GM23338 (cell line): ENCODE measurements around the gene KRTAP5-2.
A peak's percentile ranks its signal among the peaks of the same experiment; 100 is the strongest.

ENCODE experiments used
- CREB1 ChIP-seq: fragments of 250-450 bp; sonication (Bioruptor Pico); IDR thresholded peaks from 2 replicates; pipeline ENCODE4 v1.5.0; 2020; ENCODE audit warnings: low read depth, mild to moderate bottlenecking, moderate library complexity
- CTCF ChIP-seq, 2 experiments: fragments of 200-600 bp in 1 of 2; sonication (generic) in 1 of 2; conservative IDR thresholded peaks; 2 replicates each; pipeline versions ENCODE4 v1.5.1 to v1.6.1; 2016 to 2017; ENCODE audit warnings: antibody characterized with exemption in 2 of 2, low read depth in 2 of 2, mild to moderate bottlenecking in 2 of 2, moderate library complexity in 1 of 2
- EZH2 ChIP-seq: fragments of 200-600 bp; sonication (generic); IDR thresholded peaks from one replicate; pipeline ENCODE4 v1.8.0; 2017; ENCODE audit warnings: antibody characterized with exemption, mild to moderate bottlenecking, low read depth; ENCODE audit not compliant: unreplicated experiment
- POLR2AphosphoS5 ChIP-seq: IDR thresholded peaks from 2 replicates; pipeline ENCODE4 v1.6.1; 2016; ENCODE audit warnings: antibody characterized with exemption, low read depth

- 0 out of 4 replicates have a peak, but pooled peaks of 1 of the 2 experiments have one; percentile 19 for TF ChIP-seq CTCF (conservative IDR thresholded peaks at IDR 0.05; ENCODE audit: low read depth in 2 of 2)
- no peak for TF ChIP-seq EZH2
- TF ChIP-seq CREB1: no peak
- TF ChIP-seq POLR2AphosphoS5: no peak
Measured at GRCh38 chr11:1560649-1561251, 37.3 kb downstream of the KRTAP5-2 start.
